Measurements from ENCODE around the gene CAP2. TPM values are rescaled to one million over a fixed set of nuclear protein-coding genes. Genes with fewer than 3 reads are reported as not detected.

Gene CAP2
- total RNA-seq, 1 experiment from 2014 or later, result 7.2 TPM

GRCh38 chr6:17552861-17553260 is 159.5 kb downstream of the CAP2 start (continued):
- TF ChIP-seq ATF6 (CRISPR knock-in tag; IDR thresholded peaks at IDR 0.05) (no peak), JAZF1 (CRISPR knock-in tag; IDR thresholded peaks at IDR 0.05) (no peak), MLX (CRISPR knock-in tag; IDR thresholded peaks at IDR 0.05) (no peak), MAX (CRISPR knock-in tag; IDR thresholded peaks at IDR 0.05) (no peak)

- Mint-ChIP-seq H3K4me3 (no peak overlapping the region), H3K27me3 (ENCODE audit: low read depth) (no peaks in the 10 kb centered on the region)
- CTCF ChIA-PET, result no interaction called here
Observed at GRCh38 chr6:17556014-17556413, 162.6 kb downstream of the CAP2 start.

More at GRCh38 chr6:17556014-17556413, 162.6 kb downstream of the CAP2 start:
- Mint-ChIP-seq H3K27ac (no peak overlapping the region), H3K4me1 (no peaks in the 10 kb centered on the region), H3K9me3 (peaks cover 13% of the 10 kb centered on the region), H3K36me3 (peaks cover 49% of the 10 kb centered on the region)
- TF ChIP-seq JAZF1 (CRISPR knock-in tag; IDR thresholded peaks at IDR 0.05) (no peak), ZNF232 (CRISPR knock-in tag; IDR thresholded peaks at IDR 0.05) (no peak), MXD4 (CRISPR knock-in tag; IDR thresholded peaks at IDR 0.05; ENCODE audit: borderline replicate concordance) (no peak), NFYB (CRISPR knock-in tag; conservative IDR thresholded peaks at IDR 0.05; ENCODE audit: low read depth) (no peak), NFE2L1 (CRISPR knock-in tag; IDR thresholded peaks at IDR 0.05) (no peak), E2F1 (CRISPR knock-in tag; IDR thresholded peaks at IDR 0.05) (no peak), E2F5 (CRISPR knock-in tag; IDR thresholded peaks at IDR 0.05) (no peak), SP1 (CRISPR knock-in tag; conservative IDR thresholded peaks at IDR 0.05) (no peak), ZSCAN18 (CRISPR knock-in tag; IDR thresholded peaks at IDR 0.05) (no peak), ZNF263 (CRISPR knock-in tag; IDR thresholded peaks at IDR 0.05; ENCODE audit: low read depth) (no peak), ESRRA (CRISPR knock-in tag; IDR thresholded peaks at IDR 0.05; ENCODE audit: borderline replicate concordance) (no peak), AR (CRISPR knock-in tag; IDR thresholded peaks at IDR 0.05) (no peak), ZNF281 (CRISPR knock-in tag; IDR thresholded peaks at IDR 0.05) (no peak), SMAD4 (CRISPR knock-in tag; IDR thresholded peaks at IDR 0.05) (no peak), MLX (CRISPR knock-in tag; IDR thresholded peaks at IDR 0.05) (no peak)
- no peak for DNase-seq (ENCODE audit: low spot score)
- no peak for ATAC-seq
- POLR2A ChIA-PET, result interaction anchor here (0.5 kb wide), 1 partner anchor 152 kb away, joined by 8 read pairs; no protein-coding TSS in a partner anchor
